Caco-2 (cell line): Measurements from ENCODE around the gene MOV10L1. TPM values are rescaled to one million over a fixed set of nuclear protein-coding genes. Genes with fewer than 3 reads are reported as not detected.

Source experiments
- BruUV-seq: library from RNA; stranded (reverse); fragments of 400-500 nt; replicated peaks from 2 replicates; lab custom pipeline; 2021; lab: Mats Ljungman, UMichigan
- CTCF ChIA-PET: fragments of 300-600 bp; sonication (Branson Sonifier 250); formaldehyde crosslinking; loops from one replicate; lab custom pipeline; 2022; ENCODE audit warnings: antibody characterized with exemption; lab: Charles Lee
- POLR2A ChIA-PET: fragments of 300-600 bp; sonication (Branson Sonifier 250); formaldehyde crosslinking; loops from one replicate; lab custom pipeline; 2022; ENCODE audit warnings: antibody characterized with exemption; lab: Charles Lee
- DNase-seq, 2 experiments: peaks; one replicate each; pipeline versions ENCODE4 v3.0.0 to v3.0.0-alpha.2; 2020 to 2022
- H3K27me3 ChIP-seq: replicated peaks from 2 replicates; pipeline ENCODE4 v1.6.0; 2011; ENCODE audit warnings: low read length; ENCODE audit not compliant: control insufficient read depth, insufficient read depth
- H3K36me3 ChIP-seq: 2 replicates; pipeline ENCODE4 v1.5.1; 2011; ENCODE audit warnings: low read length; ENCODE audit not compliant: control insufficient read depth, insufficient read depth
- H3K4me1 ChIP-seq: fragments of 250-450 bp; sonication (Bioruptor Pico); 2 replicates; pipeline ENCODE4 v1.5.1; 2020; ENCODE audit warnings: mild to moderate bottlenecking
- H3K4me3 ChIP-seq: 2 replicates; pipeline ENCODE4 v1.5.1; 2011; ENCODE audit warnings: low read depth, mild to moderate bottlenecking, control low read depth, low read length
- H3K9me3 ChIP-seq: fragments of 250-450 bp; sonication (Bioruptor Pico); 2 replicates; pipeline ENCODE4 v1.5.1; 2020; ENCODE audit warnings: mild to moderate bottlenecking, moderate library complexity
- H3K27ac Mint-ChIP-seq: one replicate; pipeline ENCODE4 v1.8.0; 2022; ENCODE audit warnings: mixed read lengths; ENCODE audit not compliant: unreplicated experiment
- H3K27me3 Mint-ChIP-seq: one replicate; pipeline ENCODE4 v1.8.0; 2022; ENCODE audit warnings: mixed read lengths; ENCODE audit not compliant: insufficient read depth, unreplicated experiment
- H3K36me3 Mint-ChIP-seq: one replicate; pipeline ENCODE4 v1.8.0; 2022; ENCODE audit warnings: mild to moderate bottlenecking, mixed read lengths; ENCODE audit not compliant: insufficient read depth, unreplicated experiment
- H3K4me1 Mint-ChIP-seq: one replicate; pipeline ENCODE4 v1.8.0; 2022; ENCODE audit warnings: low read depth, mixed read lengths; ENCODE audit not compliant: unreplicated experiment
- H3K4me3 Mint-ChIP-seq: one replicate; pipeline ENCODE4 v1.8.0; 2022; ENCODE audit warnings: mild to moderate bottlenecking, moderate library complexity, mixed read lengths; ENCODE audit not compliant: unreplicated experiment
- H3K9me3 Mint-ChIP-seq: one replicate; pipeline ENCODE4 v1.8.0; 2022; ENCODE audit warnings: mixed read lengths; ENCODE audit not compliant: unreplicated experiment
- intact Hi-C: fragments of 100-400 bp; cut with micrococcal nuclease; formaldehyde crosslinking; loops from one replicate; pipeline ENCODE4 v1.10.0; 2022; ENCODE audit not compliant: unreplicated experiment
- total RNA-seq: library from RNA; stranded (reverse); gene quantifications from 2 replicates; pipeline ENCODE4 v1.2.3, GENCODE V29; 2022
- TF ChIP-seq, protein P1 (sequence below), 2 experiments: fragments of 200-600 bp in 1 of 2; IDR thresholded peaks; 1 replicate in 1 of 2; 2 replicates in 1 of 2; pipeline versions ENCODE4 v1.5.1 to v1.8.0; 2011 to 2022; ENCODE audit warnings: antibody characterized with exemption in 1 of 2, control low read depth in 1 of 2, inconsistent platforms in 1 of 2, low read depth in 1 of 2, low read length in 1 of 2, mild to moderate bottlenecking in 1 of 2, moderate library complexity in 1 of 2; ENCODE audit not compliant: insufficient read depth in 1 of 2, severe bottlenecking in 1 of 2, unreplicated experiment in 1 of 2

MOV10L1 gene
- total RNA-seq, 1 experiment from 2014 or later = not detected

DNA sequence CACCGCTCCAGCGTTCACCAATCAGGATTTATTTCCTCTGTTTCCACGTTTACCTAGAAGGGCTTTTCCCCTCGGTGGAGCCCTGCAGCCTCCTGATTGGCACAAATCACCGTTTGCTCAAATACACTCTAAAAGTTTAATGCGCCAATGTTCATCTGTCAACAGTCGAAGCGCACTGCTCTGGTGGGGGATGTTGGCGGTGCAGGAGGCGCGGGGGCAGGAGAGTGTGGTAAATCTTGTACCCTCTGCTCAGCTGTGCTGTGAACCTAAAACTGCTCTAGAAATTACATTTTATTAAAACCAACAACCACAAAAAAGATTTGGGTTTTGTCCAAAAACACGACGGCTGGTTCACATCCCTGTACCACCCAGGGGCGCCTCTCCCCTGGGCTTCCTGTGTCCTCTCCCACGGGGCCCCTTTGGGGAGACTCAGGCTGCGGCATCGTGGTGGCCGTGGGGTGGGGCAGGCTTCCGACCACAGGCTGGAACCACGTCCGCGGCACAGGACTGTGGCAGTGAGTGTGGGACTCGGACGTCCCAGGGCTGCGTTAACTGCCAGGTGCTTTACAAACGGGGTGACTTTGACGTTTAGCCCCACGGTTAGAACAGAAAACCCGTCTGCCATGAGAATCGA is 45.2 kb upstream of the MOV10L1 start:
- TF ChIP-seq, protein P1, sequence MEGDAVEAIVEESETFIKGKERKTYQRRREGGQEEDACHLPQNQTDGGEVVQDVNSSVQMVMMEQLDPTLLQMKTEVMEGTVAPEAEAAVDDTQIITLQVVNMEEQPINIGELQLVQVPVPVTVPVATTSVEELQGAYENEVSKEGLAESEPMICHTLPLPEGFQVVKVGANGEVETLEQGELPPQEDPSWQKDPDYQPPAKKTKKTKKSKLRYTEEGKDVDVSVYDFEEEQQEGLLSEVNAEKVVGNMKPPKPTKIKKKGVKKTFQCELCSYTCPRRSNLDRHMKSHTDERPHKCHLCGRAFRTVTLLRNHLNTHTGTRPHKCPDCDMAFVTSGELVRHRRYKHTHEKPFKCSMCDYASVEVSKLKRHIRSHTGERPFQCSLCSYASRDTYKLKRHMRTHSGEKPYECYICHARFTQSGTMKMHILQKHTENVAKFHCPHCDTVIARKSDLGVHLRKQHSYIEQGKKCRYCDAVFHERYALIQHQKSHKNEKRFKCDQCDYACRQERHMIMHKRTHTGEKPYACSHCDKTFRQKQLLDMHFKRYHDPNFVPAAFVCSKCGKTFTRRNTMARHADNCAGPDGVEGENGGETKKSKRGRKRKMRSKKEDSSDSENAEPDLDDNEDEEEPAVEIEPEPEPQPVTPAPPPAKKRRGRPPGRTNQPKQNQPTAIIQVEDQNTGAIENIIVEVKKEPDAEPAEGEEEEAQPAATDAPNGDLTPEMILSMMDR (IDR thresholded peaks at IDR 0.05; ENCODE audit: insufficient read depth in 1 of 2, low read depth in 1 of 2, low read length in 1 of 2, severe bottlenecking in 1 of 2, unreplicated experiment in 1 of 2) = no peak
- H3K4me3 Mint-ChIP-seq = no peak overlapping the region
- peaks cover 8% of the 10 kb centered on the region for H3K27me3 Mint-ChIP-seq
- H3K27me3 ChIP-seq = no peaks in the 10 kb centered on the region
- no TSS peak for BruUV-seq
- H3K9me3 Mint-ChIP-seq = peaks cover 10% of the 10 kb centered on the region
- H3K27ac Mint-ChIP-seq = no peak overlapping the region
- ChIA-PET POLR2A (no interaction called here), CTCF (no interaction called here)
- no peaks in the 10 kb centered on the region for H3K36me3 ChIP-seq
- intact Hi-C loops = no loop called here
- H3K4me3 ChIP-seq = no peak overlapping the region
- H3K36me3 Mint-ChIP-seq = no peaks in the 10 kb centered on the region
- no peaks in the 10 kb centered on the region for H3K4me1 ChIP-seq
- no peaks in the 10 kb centered on the region for H3K9me3 ChIP-seq
- peak in 1 of 2 experiments; percentile 8 for DNase-seq
- no peaks in the 10 kb centered on the region for H3K4me1 Mint-ChIP-seq

- Mint-ChIP-seq H3K36me3 (no peaks in the 10 kb centered on the region), H3K27me3 (peaks cover 8% of the 10 kb centered on the region), H3K9me3 (peaks cover 10% of the 10 kb centered on the region), H3K4me3 (no peak overlapping the region), H3K27ac (no peak overlapping the region), H3K4me1 (no peaks in the 10 kb centered on the region)
- DNase-seq = no peak
- intact Hi-C loops = no loop called here
- no peaks in the 10 kb centered on the region for H3K27me3 ChIP-seq
- no peaks in the 10 kb centered on the region for H3K36me3 ChIP-seq
- H3K9me3 ChIP-seq = no peaks in the 10 kb centered on the region
- H3K4me1 ChIP-seq = no peaks in the 10 kb centered on the region
- BruUV-seq = no TSS peak
- TF ChIP-seq, protein P1 (IDR thresholded peaks at IDR 0.05; ENCODE audit: insufficient read depth in 1 of 2, low read depth in 1 of 2, low read length in 1 of 2, severe bottlenecking in 1 of 2, unreplicated experiment in 1 of 2) = no peak
- ChIA-PET CTCF (no interaction called here), POLR2A (no interaction called here)
- H3K4me3 ChIP-seq = no peak overlapping the region
Measured at GRCh38 chr22:50045211-50046018, 44.4 kb upstream of the MOV10L1 start.

GRCh38 chr22:50046019-50046415 is 43.8 kb upstream of the MOV10L1 start:
- no peaks in the 10 kb centered on the region for H3K4me1 ChIP-seq
- H3K27me3 ChIP-seq = no peaks in the 10 kb centered on the region
- Mint-ChIP-seq H3K27ac (no peak overlapping the region), H3K36me3 (no peaks in the 10 kb centered on the region), H3K4me3 (no peak overlapping the region), H3K4me1 (no peaks in the 10 kb centered on the region), H3K27me3 (peaks cover 8% of the 10 kb centered on the region), H3K9me3 (peaks cover 10% of the 10 kb centered on the region)
- ChIA-PET POLR2A (no interaction called here), CTCF (no interaction called here)
- BruUV-seq = no TSS peak
- H3K4me3 ChIP-seq = no peak overlapping the region
- TF ChIP-seq, protein P1 (IDR thresholded peaks at IDR 0.05; ENCODE audit: insufficient read depth in 1 of 2, low read depth in 1 of 2, low read length in 1 of 2, severe bottlenecking in 1 of 2, unreplicated experiment in 1 of 2) = no peak
- no peak for DNase-seq
- no peaks in the 10 kb centered on the region for H3K9me3 ChIP-seq
- intact Hi-C loops = no loop called here
- no peaks in the 10 kb centered on the region for H3K36me3 ChIP-seq
